IMR-90 (cell line): ENCODE data around the gene CRAMP1.

Source experiments
- CEBPB ChIP-seq: IDR thresholded peaks from 2 replicates; pipeline ENCODE4 v1.6.1; 2012; ENCODE audit warnings: low read depth, low read length, improper control_type of control experiment
- POLR2A ChIP-seq: IDR thresholded peaks from 2 replicates; pipeline ENCODE4 v1.6.1; 2012; ENCODE audit warnings: mild to moderate bottlenecking, low read depth, low read length
- TF ChIP-seq, protein P1 (sequence below): conservative IDR thresholded peaks from 2 replicates; pipeline ENCODE4 v1.5.1; 2012; ENCODE audit warnings: mild to moderate bottlenecking, low read depth, low read length, improper control_type of control experiment

DNA sequence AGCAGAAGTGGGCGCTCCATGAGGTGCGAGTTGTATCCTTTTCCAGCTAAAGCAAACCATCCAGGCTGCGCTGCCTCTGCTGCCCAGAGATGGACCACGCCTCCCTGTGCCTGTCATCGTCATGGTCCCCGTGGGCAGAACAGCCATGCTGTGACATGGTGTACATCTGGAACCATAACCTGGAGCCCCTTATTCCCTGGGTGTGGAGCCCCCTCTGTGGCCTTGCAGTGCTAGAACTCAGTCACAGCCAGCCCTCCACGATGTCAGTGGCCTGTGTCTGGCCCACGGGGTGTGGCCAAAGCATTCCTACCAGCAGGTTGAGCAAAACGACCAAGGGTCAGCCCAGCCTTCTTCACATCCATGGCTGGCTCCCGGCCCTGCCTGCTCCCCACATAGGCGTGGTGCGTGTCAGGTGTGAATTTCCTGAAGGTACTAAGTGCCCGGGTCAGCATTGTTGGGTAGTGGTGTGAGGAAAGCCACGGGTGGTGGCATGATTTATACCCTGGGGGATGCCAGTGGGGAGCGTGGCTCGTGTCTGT lies 43.2 kb downstream of the CRAMP1 start:
- TF ChIP-seq POLR2A (no peak), CEBPB (no peak)
- TF ChIP-seq, protein P1, sequence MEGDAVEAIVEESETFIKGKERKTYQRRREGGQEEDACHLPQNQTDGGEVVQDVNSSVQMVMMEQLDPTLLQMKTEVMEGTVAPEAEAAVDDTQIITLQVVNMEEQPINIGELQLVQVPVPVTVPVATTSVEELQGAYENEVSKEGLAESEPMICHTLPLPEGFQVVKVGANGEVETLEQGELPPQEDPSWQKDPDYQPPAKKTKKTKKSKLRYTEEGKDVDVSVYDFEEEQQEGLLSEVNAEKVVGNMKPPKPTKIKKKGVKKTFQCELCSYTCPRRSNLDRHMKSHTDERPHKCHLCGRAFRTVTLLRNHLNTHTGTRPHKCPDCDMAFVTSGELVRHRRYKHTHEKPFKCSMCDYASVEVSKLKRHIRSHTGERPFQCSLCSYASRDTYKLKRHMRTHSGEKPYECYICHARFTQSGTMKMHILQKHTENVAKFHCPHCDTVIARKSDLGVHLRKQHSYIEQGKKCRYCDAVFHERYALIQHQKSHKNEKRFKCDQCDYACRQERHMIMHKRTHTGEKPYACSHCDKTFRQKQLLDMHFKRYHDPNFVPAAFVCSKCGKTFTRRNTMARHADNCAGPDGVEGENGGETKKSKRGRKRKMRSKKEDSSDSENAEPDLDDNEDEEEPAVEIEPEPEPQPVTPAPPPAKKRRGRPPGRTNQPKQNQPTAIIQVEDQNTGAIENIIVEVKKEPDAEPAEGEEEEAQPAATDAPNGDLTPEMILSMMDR, result no peak
